Measurements from ENCODE around the gene TMEM263. TPM values are rescaled to one million over a fixed set of nuclear protein-coding genes. Genes with fewer than 3 reads are reported as not detected.

The TMEM263 gene
- polyA plus RNA-seq, 1 donor from 2014 or later = 27.1 TPM

- Histone ChIP-seq H3K79me2 (replicated peaks; ENCODE audit: insufficient read depth, low read length) (no peaks in the 10 kb centered on the region), H3K4me3 (ENCODE audit: low read length) (no peak overlapping the region), H3K9me2 (ENCODE audit: insufficient read depth, low read length) (no peaks in the 10 kb centered on the region), H3K27ac (ENCODE audit: low read length) (no peak overlapping the region), H2AFZ (ENCODE audit: low read depth, low read length) (no peak overlapping the region), H3K36me3 (ENCODE audit: insufficient read depth, low read length) (no peaks in the 10 kb centered on the region), H3K9me3 (ENCODE audit: low read length) (no peaks in the 10 kb centered on the region), H3K9ac (ENCODE audit: low read length) (no peak overlapping the region), H3K27me3 (ENCODE audit: insufficient read depth, low read depth, low read length) (no peaks in the 10 kb centered on the region), H4K20me1 (ENCODE audit: insufficient read depth) (no peaks in the 10 kb centered on the region), H3K4me2 (ENCODE audit: low read length) (no peak overlapping the region), H3F3A (ENCODE audit: insufficient read depth, low read length, poor library complexity, severe bottlenecking) (no peaks in the 10 kb centered on the region)
- TF ChIP-seq EZH2 (IDR thresholded peaks at IDR 0.05; ENCODE audit: borderline replicate concordance, insufficient read depth, low read length, poor library complexity, severe bottlenecking) (no peak), TAF1 (IDR thresholded peaks at IDR 0.05; ENCODE audit: low read depth) (no peak), CTCF (IDR thresholded peaks at IDR 0.05; ENCODE audit: poor library complexity, severe bottlenecking) (no peak)
Observed at GRCh38 chr12:107019546-107019945, 63.8 kb downstream of the TMEM263 start.

Other genes with a start within 250 kb of the TMEM263 start
- gene RIC8B, start 181.2 kb upstream of the TMEM263 start, polyA plus RNA-seq = 30.0 and 37.6 TPM in 2 replicates
- 47.8 and 49.0 TPM in 2 replicates for gene MTERF2, start 31.2 kb downstream of the TMEM263 start, polyA plus RNA-seq
- 28.2 and 33.4 TPM in 2 replicates for gene CRY1, start 137.6 kb downstream of the TMEM263 start, polyA plus RNA-seq